ENCODE data around the gene ARHGAP24. TPM values are rescaled to one million over a fixed set of nuclear protein-coding genes. Genes with fewer than 3 reads are reported as not detected.
"Not testable (repeated sequence)": the region's sequence is repeated elsewhere in the genome, so short reads cannot be mapped to it uniquely, and the experiment has no call there.

Gene ARHGAP24
- total RNA-seq, 2 experiments from 2014 or later: not detected

DNA sequence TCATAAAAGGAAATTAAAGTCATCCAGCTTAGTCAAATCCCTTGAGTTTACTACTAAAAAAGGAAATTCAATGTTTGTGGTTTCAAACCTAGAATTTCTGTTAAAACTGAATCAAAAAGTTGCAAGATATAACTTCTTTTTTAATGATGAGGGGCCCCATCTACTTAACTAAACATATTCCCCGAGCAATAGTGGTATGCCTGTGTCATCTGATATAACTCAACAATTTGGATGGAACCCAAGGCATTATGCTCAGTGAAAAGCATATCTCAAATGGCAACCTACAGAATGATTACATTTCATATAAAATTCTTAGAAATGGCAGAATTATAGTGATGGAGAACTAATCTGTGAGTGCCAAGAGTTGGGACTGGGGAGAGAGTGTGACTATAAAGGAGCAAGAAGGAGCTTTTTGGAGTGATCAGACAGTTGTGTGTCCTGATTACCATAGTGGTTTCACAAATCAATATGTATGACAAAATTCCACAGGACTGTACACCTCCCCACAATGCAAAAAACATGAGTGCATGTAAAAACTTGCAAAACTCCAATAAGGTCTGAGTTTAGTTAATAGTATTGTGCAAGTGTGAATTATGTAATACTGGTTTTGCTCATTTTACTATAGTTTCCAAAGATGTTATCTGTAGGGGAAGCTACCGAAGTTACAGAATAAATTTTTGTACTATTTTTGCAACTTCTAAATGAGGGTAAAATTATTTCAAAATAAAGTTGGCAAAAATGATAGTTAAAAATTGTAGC is 323.2 kb downstream of the ARHGAP24 start:
- POLR2A ChIA-PET: no interaction called here

DNA sequence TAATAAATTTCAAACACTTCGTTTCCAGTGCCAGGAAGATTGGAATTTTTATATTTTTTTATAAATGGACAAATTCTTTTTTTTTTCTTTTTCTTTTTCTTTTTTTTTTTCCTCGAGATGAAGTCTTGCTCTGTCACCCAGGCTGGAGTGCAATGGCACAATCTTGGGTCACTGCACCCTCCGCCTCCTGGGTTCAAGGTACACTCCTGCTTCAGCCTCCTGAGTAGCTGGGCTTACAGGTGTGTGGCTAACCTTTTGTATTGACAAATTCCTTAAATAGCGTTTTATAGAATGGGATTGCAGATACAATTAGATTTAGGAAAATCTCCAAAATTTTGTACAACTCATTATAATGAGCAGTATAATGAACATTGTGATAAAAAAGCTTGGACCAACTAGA is 328.9 kb downstream of the ARHGAP24 start:
- no peaks in the 10 kb centered on the region for H3K36me3 Mint-ChIP-seq
- CTCF ChIA-PET: no interaction called here
- no peaks in the 10 kb centered on the region for H3K27me3 Mint-ChIP-seq
- no peaks in the 10 kb centered on the region for H3K4me1 Mint-ChIP-seq (ENCODE audit: low read depth)
- POLR2A ChIA-PET: no interaction called here
- no peak for DNase-seq
- H3K27ac Mint-ChIP-seq: no peak overlapping the region
- no peaks in the 10 kb centered on the region for H3K9me3 Mint-ChIP-seq
- H3K4me3 Mint-ChIP-seq: no peak overlapping the region
- intact Hi-C loops (cut with micrococcal nuclease): no loop called here

More for the DNA sequence above, 323.2 kb downstream of the ARHGAP24 start:
- H3K4me1 Mint-ChIP-seq (ENCODE audit: low read depth): no peaks in the 10 kb centered on the region
- H3K4me3 Mint-ChIP-seq: no peak overlapping the region
- CTCF ChIA-PET: no interaction called here
- no peaks in the 10 kb centered on the region for H3K27me3 Mint-ChIP-seq
- H3K36me3 Mint-ChIP-seq: no peaks in the 10 kb centered on the region
- no peak overlapping the region for H3K27ac Mint-ChIP-seq
- H3K9me3 Mint-ChIP-seq: no peaks in the 10 kb centered on the region
- intact Hi-C loops (cut with micrococcal nuclease): no loop called here
- no peak for DNase-seq

DNA sequence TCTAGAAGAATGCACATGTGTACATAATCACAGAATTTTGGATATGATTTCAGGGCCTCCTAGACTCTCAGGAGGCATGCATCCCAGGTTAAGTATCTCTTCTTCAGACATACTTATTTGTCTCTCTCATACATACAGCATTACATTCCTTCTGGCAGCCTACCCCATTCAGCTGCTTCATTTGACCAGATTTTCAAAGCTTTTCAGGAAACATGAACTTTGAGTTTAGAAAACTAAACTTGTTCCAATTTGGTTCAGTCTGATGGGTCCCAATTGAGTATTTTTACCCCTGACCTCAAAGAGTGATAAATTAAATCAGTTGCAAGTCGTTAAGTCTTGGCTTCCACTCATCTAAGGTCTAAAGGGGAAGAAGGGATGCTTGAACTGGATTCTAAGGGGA is 330.9 kb downstream of the ARHGAP24 start:
- POLR2A ChIA-PET: no interaction called here
- no peak for DNase-seq
- Mint-ChIP-seq H3K9me3 (no peaks in the 10 kb centered on the region), H3K27me3 (no peaks in the 10 kb centered on the region), H3K4me3 (no peak overlapping the region), H3K27ac (no peak overlapping the region), H3K36me3 (no peaks in the 10 kb centered on the region), H3K4me1 (ENCODE audit: low read depth) (no peaks in the 10 kb centered on the region)
- CTCF ChIA-PET: no interaction called here
- intact Hi-C loops (cut with micrococcal nuclease): no loop called here

DNA sequence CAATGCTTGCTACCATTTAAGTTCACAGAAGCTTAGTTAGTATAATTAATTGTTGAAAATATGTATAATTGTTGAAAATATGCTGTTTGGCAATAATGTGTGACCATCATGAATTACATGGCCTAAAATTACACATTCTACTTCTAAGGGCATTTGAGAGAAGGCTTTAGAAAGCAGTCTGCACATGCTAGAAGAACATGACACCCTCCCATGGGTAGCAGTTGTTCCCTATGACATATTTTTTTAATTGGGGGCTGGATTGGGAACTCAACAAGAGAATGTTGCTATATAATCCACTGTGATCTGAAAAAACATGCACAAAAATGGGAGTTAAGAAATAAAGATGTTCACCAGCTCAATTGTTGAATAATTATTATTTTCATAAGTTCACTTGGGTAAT is 331.4 kb downstream of the ARHGAP24 start:
- Mint-ChIP-seq H3K9me3 (no peaks in the 10 kb centered on the region), H3K4me3 (no peak overlapping the region), H3K27me3 (no peaks in the 10 kb centered on the region), H3K36me3 (no peaks in the 10 kb centered on the region), H3K4me1 (ENCODE audit: low read depth) (no peaks in the 10 kb centered on the region), H3K27ac (no peak overlapping the region)
- intact Hi-C loops (cut with micrococcal nuclease): no loop called here
- POLR2A ChIA-PET: no interaction called here
- DNase-seq: no peak
- CTCF ChIA-PET: no interaction called here

DNA sequence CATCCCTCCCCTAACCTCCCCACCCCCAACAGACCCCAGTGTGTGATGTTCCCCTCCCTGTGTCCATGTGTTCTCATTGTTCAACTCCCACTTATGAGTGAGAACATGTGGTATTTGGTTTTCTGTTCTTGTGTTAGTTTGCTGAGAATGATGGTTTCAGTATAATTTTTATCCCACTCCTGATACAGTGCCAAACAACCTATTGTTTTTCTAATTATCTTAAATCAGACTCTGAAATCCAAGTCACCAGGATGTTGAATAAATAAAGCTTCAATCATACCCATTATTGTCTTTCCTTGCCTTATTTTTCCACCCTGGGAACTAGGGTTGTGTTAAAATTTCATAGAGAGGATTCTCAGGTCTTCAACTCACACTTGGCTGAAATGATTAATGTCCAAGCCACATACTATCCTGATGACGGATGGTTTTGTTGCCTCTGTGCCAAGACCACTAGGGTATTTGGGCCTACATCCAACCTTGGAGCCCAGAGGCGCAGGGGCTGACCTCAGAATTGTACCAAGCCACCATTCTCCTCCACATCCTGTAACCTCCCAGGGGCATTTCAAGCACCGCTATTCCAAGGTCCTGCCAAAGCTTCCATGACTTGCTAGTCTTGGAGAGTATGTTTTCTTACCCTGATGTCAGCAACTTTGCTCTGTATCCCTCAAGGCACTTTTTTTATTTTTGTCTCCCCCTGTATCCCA is 332.4 kb downstream of the ARHGAP24 start:
- intact Hi-C loops (cut with micrococcal nuclease): no loop called here
- Mint-ChIP-seq H3K9me3 (no peaks in the 10 kb centered on the region), H3K36me3 (no peaks in the 10 kb centered on the region), H3K4me3 (no peak overlapping the region), H3K27ac (no peak overlapping the region), H3K4me1 (ENCODE audit: low read depth) (no peaks in the 10 kb centered on the region), H3K27me3 (no peaks in the 10 kb centered on the region)
- POLR2A ChIA-PET: no interaction called here
- no peak for DNase-seq
- CTCF ChIA-PET: no interaction called here

DNA sequence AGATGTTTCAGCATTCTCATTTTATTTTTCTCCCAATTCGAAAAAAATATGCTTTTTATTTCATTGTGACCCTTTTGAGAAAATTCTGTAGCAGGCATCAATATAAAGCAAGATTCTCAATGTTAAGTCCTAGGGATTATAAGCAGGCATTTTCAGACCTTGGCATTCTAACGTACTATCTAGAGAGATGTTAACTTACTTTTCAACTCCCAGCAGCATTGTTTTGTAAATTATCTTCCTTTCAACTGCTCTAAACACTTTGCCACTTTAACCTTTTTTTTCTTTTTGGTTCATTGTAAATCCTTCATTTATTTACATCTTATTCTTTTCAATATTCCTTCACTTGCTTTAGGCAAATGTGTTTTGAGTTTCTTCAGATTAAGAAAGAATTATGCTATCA is 333.2 kb downstream of the ARHGAP24 start:
- H3K9me3 Mint-ChIP-seq: no peaks in the 10 kb centered on the region
- no peak overlapping the region for H3K4me3 Mint-ChIP-seq
- no peaks in the 10 kb centered on the region for H3K36me3 Mint-ChIP-seq
- no peaks in the 10 kb centered on the region for H3K4me1 Mint-ChIP-seq (ENCODE audit: low read depth)
- H3K27ac Mint-ChIP-seq: no peak overlapping the region
- POLR2A ChIA-PET: no interaction called here
- no peak for DNase-seq
- intact Hi-C loops (cut with micrococcal nuclease): no loop called here
- CTCF ChIA-PET: no interaction called here
- H3K27me3 Mint-ChIP-seq: no peaks in the 10 kb centered on the region

DNA sequence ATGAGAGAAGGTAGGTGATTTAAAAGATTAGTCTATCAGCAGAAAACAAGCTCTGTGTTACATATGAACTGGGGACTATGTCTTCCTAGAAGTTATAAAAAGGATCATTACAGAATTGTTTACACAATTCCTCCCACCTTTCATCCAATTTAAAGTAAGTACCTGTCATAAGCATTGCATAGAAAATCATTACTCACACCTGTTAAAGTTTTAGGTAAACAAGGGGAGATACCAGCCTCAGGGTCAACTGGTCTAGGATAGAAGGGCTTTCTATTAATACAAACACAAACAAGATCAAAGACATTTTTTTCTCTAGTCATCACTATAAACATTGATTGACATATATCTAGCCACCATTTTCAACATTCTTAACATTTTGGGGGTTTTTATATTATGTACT is 333.9 kb downstream of the ARHGAP24 start:
- DNase-seq: no peak
- H3K36me3 Mint-ChIP-seq: no peaks in the 10 kb centered on the region
- intact Hi-C loops (cut with micrococcal nuclease): no loop called here
- H3K4me3 Mint-ChIP-seq: no peak overlapping the region
- no peaks in the 10 kb centered on the region for H3K9me3 Mint-ChIP-seq
- H3K27me3 Mint-ChIP-seq: no peaks in the 10 kb centered on the region
- ChIA-PET POLR2A (no interaction called here), CTCF (no interaction called here)
- H3K27ac Mint-ChIP-seq: no peak overlapping the region
- no peaks in the 10 kb centered on the region for H3K4me1 Mint-ChIP-seq (ENCODE audit: low read depth)

DNA sequence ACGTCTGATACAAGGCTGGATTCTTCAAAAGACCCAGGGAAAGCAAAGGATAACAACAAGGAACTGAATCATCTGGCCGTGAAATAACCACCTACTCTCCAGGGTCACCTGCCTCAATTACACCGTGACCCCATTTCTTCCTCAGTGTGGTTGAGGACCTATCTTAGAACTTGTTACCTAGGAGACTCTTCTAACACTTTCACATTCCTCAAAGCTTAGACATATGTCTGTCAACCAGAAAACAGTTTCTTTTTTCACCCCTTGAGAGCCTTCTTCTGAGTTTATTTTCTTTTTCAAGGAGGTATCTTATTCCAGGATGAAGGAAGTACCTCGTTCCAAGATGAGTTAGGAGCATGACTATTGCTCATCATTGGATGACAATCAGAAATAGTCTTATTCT is 337.8 kb downstream of the ARHGAP24 start:
- Mint-ChIP-seq H3K27ac (no peak overlapping the region), H3K4me1 (ENCODE audit: low read depth) (no peaks in the 10 kb centered on the region), H3K27me3 (no peaks in the 10 kb centered on the region), H3K4me3 (no peak overlapping the region), H3K9me3 (peaks cover 7% of the 10 kb centered on the region), H3K36me3 (no peaks in the 10 kb centered on the region)
- CTCF ChIA-PET: no interaction called here
- DNase-seq: no peak
- intact Hi-C loops (cut with micrococcal nuclease): no loop called here
- POLR2A ChIA-PET: no interaction called here

DNA sequence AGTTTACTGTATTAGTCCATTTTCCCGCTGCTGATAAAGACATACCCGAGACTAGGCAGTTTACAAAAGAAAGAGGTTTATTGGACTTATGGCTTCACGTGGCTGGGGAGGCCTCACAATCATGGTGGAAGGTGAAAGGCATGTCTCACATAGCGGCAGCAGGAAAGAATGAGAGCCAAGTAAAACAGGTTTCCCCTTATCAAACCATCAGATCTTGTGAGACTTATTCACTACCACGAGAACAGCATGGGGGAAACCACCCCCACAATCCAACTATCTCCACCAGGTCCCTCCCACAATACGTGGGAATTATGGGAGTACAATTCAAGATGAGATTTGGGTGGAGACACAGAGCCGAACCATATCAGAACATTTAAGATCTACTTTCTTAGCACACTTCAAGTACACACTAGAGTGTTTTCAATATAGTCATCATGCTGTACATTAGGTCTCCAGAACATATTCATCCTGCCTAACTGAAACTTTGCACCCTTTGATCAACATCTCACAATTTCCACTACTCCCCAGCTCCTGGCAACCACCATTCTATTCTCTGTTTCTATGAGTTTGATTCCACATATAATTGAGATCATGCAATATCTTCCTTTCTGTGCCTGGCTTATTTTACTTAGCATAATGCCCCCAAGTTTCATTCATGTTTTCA is 341.0 kb downstream of the ARHGAP24 start:
- no peak overlapping the region for H3K27ac Mint-ChIP-seq

DNA sequence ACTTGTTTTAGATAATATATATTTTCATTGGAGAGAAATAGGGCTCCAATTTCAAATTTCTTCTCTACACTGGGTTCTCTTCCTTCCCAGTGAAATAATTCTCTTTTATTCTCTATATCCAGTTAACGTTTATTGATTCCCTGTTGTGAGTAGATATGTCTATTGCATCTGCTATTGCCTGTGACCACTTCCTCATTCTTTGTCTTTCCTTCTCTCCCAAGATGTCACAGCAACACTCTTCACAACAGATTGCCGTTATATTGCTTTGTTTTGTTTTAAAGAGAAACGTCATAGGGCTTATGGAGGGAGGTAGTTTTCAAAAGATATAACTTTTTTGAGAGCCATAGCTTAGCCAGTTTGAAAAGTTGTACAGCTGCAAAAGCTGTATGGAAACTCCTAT is 343.8 kb downstream of the ARHGAP24 start:
- intact Hi-C loops (cut with micrococcal nuclease): no loop called here
- POLR2A ChIA-PET: no interaction called here
- CTCF ChIA-PET: no interaction called here
- peaks cover 10% of the 10 kb centered on the region for H3K9me3 Mint-ChIP-seq
- H3K27me3 Mint-ChIP-seq: no peaks in the 10 kb centered on the region
- H3K4me3 Mint-ChIP-seq: no peak overlapping the region
- no peaks in the 10 kb centered on the region for H3K4me1 Mint-ChIP-seq (ENCODE audit: low read depth)
- no peaks in the 10 kb centered on the region for H3K36me3 Mint-ChIP-seq
- DNase-seq: no peak
- no peak overlapping the region for H3K27ac Mint-ChIP-seq

More for the DNA sequence above, 341.0 kb downstream of the ARHGAP24 start:
- intact Hi-C loops (cut with micrococcal nuclease): no loop called here
- Mint-ChIP-seq H3K4me1 (ENCODE audit: low read depth) (no peaks in the 10 kb centered on the region), H3K4me3 (no peak overlapping the region), H3K9me3 (peaks cover 10% of the 10 kb centered on the region), H3K36me3 (no peaks in the 10 kb centered on the region), H3K27me3 (no peaks in the 10 kb centered on the region)
- CTCF ChIA-PET: no interaction called here
- DNase-seq: no peak
- POLR2A ChIA-PET: no interaction called here

DNA sequence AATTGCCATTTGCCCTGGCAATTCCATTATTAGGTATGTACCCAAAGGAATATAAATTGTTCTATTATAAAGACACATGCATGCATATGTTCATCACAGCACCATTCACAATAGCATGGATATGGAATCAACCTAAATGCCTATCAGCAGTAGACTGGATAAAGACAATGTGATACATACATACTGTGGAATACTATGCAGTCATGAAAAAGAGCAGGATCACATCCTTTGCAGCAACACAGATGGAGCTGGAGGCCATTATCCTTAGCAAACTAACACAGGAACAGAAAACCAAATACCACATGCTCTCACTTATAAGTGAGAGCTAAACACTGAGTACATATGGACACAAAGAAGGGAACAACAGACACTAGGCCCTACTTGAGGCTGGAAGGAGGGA is 345.2 kb downstream of the ARHGAP24 start:
- H3K27me3 Mint-ChIP-seq; H3K9me3 Mint-ChIP-seq; CTCF ChIA-PET; POLR2A ChIA-PET; H3K4me3 Mint-ChIP-seq; H3K4me1 Mint-ChIP-seq (ENCODE audit: low read depth); H3K36me3 Mint-ChIP-seq; intact Hi-C loops (cut with micrococcal nuclease); DNase-seq; H3K27ac Mint-ChIP-seq: not testable (repeated sequence)

DNA sequence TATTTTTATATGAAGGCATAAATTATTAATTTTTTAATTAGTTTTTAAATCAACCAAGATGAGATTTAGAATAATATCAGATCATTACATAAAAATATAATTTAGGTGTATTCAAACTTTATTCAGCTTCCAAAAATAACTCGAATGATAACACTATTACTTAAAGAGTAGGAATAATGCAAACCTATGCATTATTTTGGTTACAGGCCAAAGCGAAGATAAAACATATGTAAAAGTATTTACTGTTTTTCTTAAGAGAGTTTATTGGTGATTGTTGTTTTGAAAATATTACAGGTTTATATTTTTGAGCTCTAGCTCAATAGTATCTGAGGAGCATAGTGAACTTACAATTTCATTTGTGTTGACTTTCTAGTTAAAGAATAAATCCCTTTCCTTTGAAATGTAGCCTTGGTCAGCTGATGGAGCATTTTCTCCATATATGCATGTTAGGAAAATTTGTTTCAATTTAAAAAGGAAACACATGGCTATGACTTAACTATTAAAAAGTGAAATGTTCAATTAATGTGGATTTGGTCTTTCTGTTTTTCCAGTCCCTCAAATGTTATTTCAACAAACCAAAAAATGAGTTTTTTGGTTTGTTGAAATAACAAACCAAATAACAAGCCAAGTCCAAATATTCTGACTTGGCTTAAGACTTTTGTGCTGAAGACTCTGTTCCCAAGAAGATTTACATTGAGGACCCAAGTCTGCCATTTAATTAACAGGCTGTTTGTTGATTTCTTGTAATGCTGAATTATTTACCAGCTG is 346.9 kb downstream of the ARHGAP24 start:
- Mint-ChIP-seq H3K4me1 (ENCODE audit: low read depth) (no peaks in the 10 kb centered on the region), H3K27me3 (no peaks in the 10 kb centered on the region), H3K4me3 (no peak overlapping the region), H3K27ac (no peak overlapping the region), H3K9me3 (peaks cover 3% of the 10 kb centered on the region), H3K36me3 (no peaks in the 10 kb centered on the region)
- POLR2A ChIA-PET: no interaction called here
- CTCF ChIA-PET: no interaction called here
- intact Hi-C loops (cut with micrococcal nuclease): no loop called here
- DNase-seq: no peak
